B cell (primary cell): ENCODE data around the gene EHD2. TPM values are rescaled to one million over a fixed set of nuclear protein-coding genes. Genes with fewer than 3 reads are reported as not detected.

Source experiments
- ATAC-seq: fragments of 200-7000 bp; cut with Tn5 transposase; one replicate; pipeline ENCODE4 v1.10.0; 2021; ENCODE audit warnings: low read depth, mild to moderate bottlenecking, moderate number of reproducible peaks, moderate library complexity
- CTCF ChIA-PET: fragments of 350-600 bp; sonication (Branson Sonifier 250); formaldehyde crosslinking; loops from one replicate; lab custom pipeline; 2021; ENCODE audit warnings: antibody characterized with exemption, inconsistent platforms; lab: Charles Lee
- POLR2A ChIA-PET: fragments of 350-600 bp; sonication (Branson Sonifier 250); formaldehyde crosslinking; loops from one replicate; lab custom pipeline; 2021; ENCODE audit warnings: antibody characterized with exemption; lab: Charles Lee
- DNase-seq: peaks from one replicate; pipeline ENCODE4 v3.0.0; 2013
- H2AFZ ChIP-seq: 2 replicates; pipeline ENCODE4 v1.6.1; 2012; ENCODE audit warnings: mild to moderate bottlenecking, low read depth, low read length; ENCODE audit not compliant: insufficient read depth, poor library complexity, severe bottlenecking
- H3K27ac ChIP-seq, 2 donors: 1 replicate in 1 of 2; 2 replicates in 1 of 2; pipeline ENCODE4 v1.5.1; 2012 to 2013; ENCODE audit warnings: low read length in 2 of 2, mild to moderate bottlenecking in 2 of 2, moderate library complexity in 1 of 2
- H3K27me3 ChIP-seq, 4 experiments: fragments of 200-600 bp in 1 of 4; sonication (generic) in 1 of 4; replicated peaks in 1 of 4; 1 replicate in 2 of 4; 2 replicates in 2 of 4; pipeline versions ENCODE4 v1.6.1 to v1.7.0; 2013 to 2016; ENCODE audit warnings: low read length in 3 of 4, mild to moderate bottlenecking in 2 of 4, mixed read lengths in 1 of 4, moderate library complexity in 1 of 4; ENCODE audit not compliant: insufficient read depth in 4 of 4, control insufficient read depth in 3 of 4; ENCODE audit errors: control extremely low read depth in 1 of 4
- H3K36me3 ChIP-seq, 2 experiments: replicated peaks in 1 of 2; 1 replicate in 1 of 2; 2 replicates in 1 of 2; pipeline versions ENCODE4 v1.6.1 to v1.7.1; 2013; ENCODE audit warnings: low read length in 1 of 2; ENCODE audit not compliant: insufficient read depth in 2 of 2, control insufficient read depth in 1 of 2; ENCODE audit errors: control extremely low read depth in 1 of 2, extremely low read depth in 1 of 2
- H3K4me1 ChIP-seq, 2 donors: fragments of 200-600 bp in 1 of 2; sonication (generic) in 1 of 2; 1 replicate in 1 of 2; 2 replicates in 1 of 2; pipeline versions ENCODE4 v1.5.1 to v1.6.1; 2013 to 2017; ENCODE audit warnings: low read length in 2 of 2; ENCODE audit not compliant: control insufficient read depth in 2 of 2, insufficient read depth in 2 of 2
- H3K4me2 ChIP-seq: replicated peaks from 2 replicates; pipeline ENCODE3; 2012; ENCODE audit warnings: mild to moderate bottlenecking, low read depth, low read length; ENCODE audit not compliant: poor library complexity, severe bottlenecking
- H3K4me3 ChIP-seq, 5 experiments: fragments of 200-600 bp in 1 of 5; sonication (generic) in 1 of 5; 1 replicate in 3 of 5; 2 replicates in 2 of 5; pipeline versions ENCODE4 v1.5.1 to v1.7.0; 2011 to 2016; ENCODE audit warnings: low read length in 4 of 5, mild to moderate bottlenecking in 4 of 5, low read depth in 2 of 5, control low read depth in 1 of 5, moderate library complexity in 1 of 5; ENCODE audit not compliant: insufficient read depth in 1 of 5; ENCODE audit errors: control extremely low read depth in 1 of 5, extremely low read depth in 1 of 5
- H3K79me2 ChIP-seq: fragments of 200-600 bp; sonication (generic); one replicate; pipeline ENCODE4 v1.6.0; 2016; ENCODE audit warnings: low read length; ENCODE audit not compliant: control insufficient read depth, insufficient read depth
- H3K9ac ChIP-seq: fragments of 200-600 bp; sonication (generic); 2 replicates; pipeline ENCODE4 v1.6.1; 2017; ENCODE audit warnings: mild to moderate bottlenecking, low read length, moderate library complexity
- H3K9me3 ChIP-seq, 3 donors: one replicate each; pipeline versions ENCODE4 v1.6.1 to v1.7.1; 2013; ENCODE audit warnings: low read length in 2 of 3; ENCODE audit not compliant: control insufficient read depth in 2 of 3, insufficient read depth in 1 of 3; ENCODE audit errors: control extremely low read depth in 1 of 3
- H4K20me1 ChIP-seq: 2 replicates; pipeline ENCODE4 v1.6.0; 2012; ENCODE audit warnings: mild to moderate bottlenecking, low read length; ENCODE audit not compliant: insufficient read depth, control insufficient read depth, poor library complexity, severe bottlenecking
- H3K27ac Mint-ChIP-seq: one replicate; pipeline ENCODE4 v1.8.0; 2021; ENCODE audit warnings: mixed read lengths
- H3K27me3 Mint-ChIP-seq: one replicate; pipeline ENCODE4 v1.8.0; 2021; ENCODE audit warnings: mixed read lengths
- H3K4me1 Mint-ChIP-seq: one replicate; pipeline ENCODE4 v1.8.0; 2021; ENCODE audit warnings: mixed read lengths
- H3K4me3 Mint-ChIP-seq: one replicate; pipeline ENCODE4 v1.8.0; 2021; ENCODE audit warnings: mixed read lengths
- H3K9me3 Mint-ChIP-seq: one replicate; pipeline ENCODE4 v1.8.0; 2022; ENCODE audit warnings: mixed read lengths; ENCODE audit not compliant: insufficient read depth
- EZH2 ChIP-seq: IDR thresholded peaks from 2 replicates; pipeline ENCODE4 v1.6.1; 2012; ENCODE audit warnings: borderline replicate concordance, low read depth, mild to moderate bottlenecking, moderate library complexity, low read length; ENCODE audit not compliant: insufficient read depth, poor library complexity, severe bottlenecking
- WGBS: methylation state at CpG from one replicate; pipeline ENCODE4 v1.1.5; 2013; ENCODE audit warnings: missing lambda C conversion rate; ENCODE audit not compliant: insufficient coverage; 5-methylcytosine and 5-hydroxymethylcytosine counted together
- intact Hi-C: fragments of 100-400 bp; cut with micrococcal nuclease; formaldehyde crosslinking; loops from one replicate; pipeline ENCODE4 v1.10.0; 2022
- polyA plus RNA-seq: library from polyadenylated mRNA; depleted of rRNA; stranded (reverse); fragments of >200 nt; gene quantifications from 2 replicates; pipeline ENCODE4 v1.2.3, GENCODE V29; 2012
- total RNA-seq, 2 donors: library from RNA; stranded (reverse); fragments of 120-200 nt in 1 of 2; gene quantifications; 1 replicate in 1 of 2; 2 replicates in 1 of 2; pipeline versions ENCODE4 v1.2.3 to v1.2.4, GENCODE V29; 2013 to 2022
- TF ChIP-seq, protein P1 (sequence below): fragments of 200-600 bp; IDR thresholded peaks from one replicate; pipeline ENCODE4 v1.8.0; 2022; ENCODE audit warnings: antibody characterized with exemption, mild to moderate bottlenecking

Gene EHD2
- total and polyA plus RNA-seq, 2 donors (not counting 1 experiment from before 2014, with no cell fraction given), result not detected

DNA sequence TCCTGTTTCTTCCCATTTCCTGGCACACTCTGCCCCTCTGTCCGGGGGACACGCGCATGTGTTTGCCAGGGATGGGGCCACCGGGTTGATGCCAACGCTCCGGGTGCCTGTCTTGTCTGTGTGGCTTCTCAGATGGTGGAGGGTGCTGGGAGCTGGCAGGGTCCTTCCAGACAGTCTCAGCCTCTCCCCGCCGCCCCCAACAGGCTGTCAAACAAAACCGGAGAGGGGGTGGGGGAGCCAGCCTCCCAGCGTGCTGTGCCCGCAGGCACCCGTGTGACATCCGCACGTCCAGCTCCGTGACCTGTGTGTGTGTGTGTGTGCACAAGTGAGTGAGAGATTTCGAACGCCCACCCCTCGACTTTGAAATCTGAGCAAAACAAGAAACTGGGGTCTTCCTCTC lies 10.6 kb upstream of the EHD2 start:
- peaks cover 0 to 29% of the 10 kb centered on the region in 2 experiments for H3K36me3 ChIP-seq
- peaks cover 7% of the 10 kb centered on the region for H3K27me3 Mint-ChIP-seq
- intact Hi-C loops, result no loop called here
- H3K27ac ChIP-seq, result no peak overlapping the region
- no peak overlapping the region for H3K27ac Mint-ChIP-seq
- H3K27me3 ChIP-seq, result peaks cover 0 to 7% (median 0%) of the 10 kb centered on the region in 4 experiments
- no peak overlapping the region for H2AFZ ChIP-seq
- no peak overlapping the region for H3K4me3 ChIP-seq
- H4K20me1 ChIP-seq, result peaks cover 21% of the 10 kb centered on the region
- no peak for ATAC-seq
- DNase-seq, result no peak
- 76% methylated on average over 15 of the region's 18 CpGs for WGBS
- H3K4me1 ChIP-seq, result no peaks in the 10 kb centered on the region
- H3K9me3 ChIP-seq, result peaks cover 0 to 6% (median 0%) of the 10 kb centered on the region in 3 donors
- TF ChIP-seq EZH2, result no peak
- TF ChIP-seq, protein P1, sequence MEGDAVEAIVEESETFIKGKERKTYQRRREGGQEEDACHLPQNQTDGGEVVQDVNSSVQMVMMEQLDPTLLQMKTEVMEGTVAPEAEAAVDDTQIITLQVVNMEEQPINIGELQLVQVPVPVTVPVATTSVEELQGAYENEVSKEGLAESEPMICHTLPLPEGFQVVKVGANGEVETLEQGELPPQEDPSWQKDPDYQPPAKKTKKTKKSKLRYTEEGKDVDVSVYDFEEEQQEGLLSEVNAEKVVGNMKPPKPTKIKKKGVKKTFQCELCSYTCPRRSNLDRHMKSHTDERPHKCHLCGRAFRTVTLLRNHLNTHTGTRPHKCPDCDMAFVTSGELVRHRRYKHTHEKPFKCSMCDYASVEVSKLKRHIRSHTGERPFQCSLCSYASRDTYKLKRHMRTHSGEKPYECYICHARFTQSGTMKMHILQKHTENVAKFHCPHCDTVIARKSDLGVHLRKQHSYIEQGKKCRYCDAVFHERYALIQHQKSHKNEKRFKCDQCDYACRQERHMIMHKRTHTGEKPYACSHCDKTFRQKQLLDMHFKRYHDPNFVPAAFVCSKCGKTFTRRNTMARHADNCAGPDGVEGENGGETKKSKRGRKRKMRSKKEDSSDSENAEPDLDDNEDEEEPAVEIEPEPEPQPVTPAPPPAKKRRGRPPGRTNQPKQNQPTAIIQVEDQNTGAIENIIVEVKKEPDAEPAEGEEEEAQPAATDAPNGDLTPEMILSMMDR, result no peak
- H3K4me3 Mint-ChIP-seq, result no peak overlapping the region
- H3K79me2 ChIP-seq, result no peaks in the 10 kb centered on the region
- H3K9ac ChIP-seq, result no peak overlapping the region
- H3K9me3 Mint-ChIP-seq, result no peaks in the 10 kb centered on the region
- POLR2A ChIA-PET, result no interaction called here
- CTCF ChIA-PET, result interaction anchor here (1.2 kb wide), 1 partner anchor 266 kb away, joined by 3 read pairs; no protein-coding TSS in a partner anchor
- no peak overlapping the region for H3K4me2 ChIP-seq
- H3K4me1 Mint-ChIP-seq, result no peaks in the 10 kb centered on the region

DNA sequence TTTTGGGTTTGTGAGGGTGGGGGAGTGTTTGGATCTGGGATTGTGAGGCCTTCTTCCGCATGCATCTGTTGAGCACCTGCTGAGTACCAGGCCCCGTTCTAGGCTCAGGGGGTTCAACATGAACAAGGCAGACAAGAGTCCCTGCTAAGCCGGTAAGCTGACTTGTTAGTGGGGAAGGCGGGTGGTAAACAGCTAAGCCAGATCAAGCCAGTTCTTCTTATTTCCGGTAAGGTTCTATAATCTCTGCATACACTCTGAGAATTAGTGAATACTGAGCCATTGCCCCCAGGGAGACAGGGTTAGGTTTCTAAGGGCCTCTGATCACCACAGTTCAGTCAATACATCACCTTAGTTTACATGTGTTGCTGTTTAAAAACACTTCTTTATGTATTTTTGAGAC lies 9.9 kb upstream of the EHD2 start:
- Mint-ChIP-seq H3K9me3 (no peaks in the 10 kb centered on the region), H3K4me1 (no peaks in the 10 kb centered on the region), H3K4me3 (no peak overlapping the region), H3K27ac (no peak overlapping the region), H3K27me3 (peaks cover 7% of the 10 kb centered on the region)
- Histone ChIP-seq H3K79me2 (no peaks in the 10 kb centered on the region), H4K20me1 (peaks cover 14% of the 10 kb centered on the region), H3K27me3 (peaks cover 0 to 10% (median 2%) of the 10 kb centered on the region in 4 experiments), H3K4me1 (no peaks in the 10 kb centered on the region), H3K4me3 (no peak overlapping the region), H3K4me2 (no peak overlapping the region), H3K9ac (no peak overlapping the region), H2AFZ (no peak overlapping the region), H3K36me3 (peaks cover 0 to 24% of the 10 kb centered on the region in 2 experiments), H3K9me3 (peaks cover 0 to 6% (median 0%) of the 10 kb centered on the region in 3 donors), H3K27ac (no peak overlapping the region)
- CTCF ChIA-PET, result interaction anchor here (1.2 kb wide), 1 partner anchor 266 kb away, joined by 3 read pairs; no protein-coding TSS in a partner anchor
- intact Hi-C loops, result no loop called here
- ATAC-seq (no peak), DNase-seq (no peak)
- TF ChIP-seq, protein P1, result no peak
- TF ChIP-seq EZH2, result no peak
- POLR2A ChIA-PET, result no interaction called here
- WGBS, result 100% methylated on average over 3 of the region's 5 CpGs
